H1 (cell line): ENCODE results near the gene RRP1B. TPM values are rescaled to one million over a fixed set of nuclear protein-coding genes. Genes with fewer than 3 reads are reported as not detected.

Experiments used
- CTCF ChIA-PET: fragments of 300-600 bp; sonication (Branson Sonifier 250); formaldehyde crosslinking; loops from one replicate; lab custom pipeline; 2021; ENCODE audit not compliant: partially characterized antibody; lab: Charles Lee
- POLR2A ChIA-PET: fragments of 300-600 bp; sonication (Branson Sonifier 250); formaldehyde crosslinking; loops from one replicate; lab custom pipeline; 2021; ENCODE audit warnings: inconsistent platforms; ENCODE audit not compliant: partially characterized antibody; lab: Charles Lee
- DNase-seq, 2 experiments: peaks; one replicate each; pipeline versions ENCODE4 v3.0.0 to v3.0.0-alpha.2; 2010 to 2022; ENCODE audit warnings: low spot score in 2 of 2, low read depth in 1 of 2, mixed read lengths in 1 of 2
- FAIRE-seq: peaks from 2 replicates; lab custom pipeline; 2011; peaks lifted over from hg19 to GRCh38; lab: Jason Lieb, UNC
- H2AFZ ChIP-seq: 2 replicates; pipeline ENCODE4 v1.8.1; 2012; ENCODE audit warnings: low read length, inconsistent platforms
- H2AK5ac ChIP-seq: 2 replicates; pipeline ENCODE4 v1.6.1; 2013; ENCODE audit warnings: low read depth, low read length
- H2BK120ac ChIP-seq: replicated peaks from 2 replicates; pipeline ENCODE3; 2013; ENCODE audit warnings: low read depth, low read length, inconsistent platforms
- H2BK12ac ChIP-seq: 2 replicates; pipeline ENCODE4 v1.6.1; 2013; ENCODE audit warnings: low read depth, low read length
- H2BK15ac ChIP-seq: 2 replicates; pipeline ENCODE4 v1.6.1; 2013; ENCODE audit warnings: low read length
- H2BK20ac ChIP-seq: 2 replicates; pipeline ENCODE4 v1.6.1; 2013; ENCODE audit warnings: low read length
- H2BK5ac ChIP-seq: 2 replicates; pipeline ENCODE4 v1.6.1; 2013; ENCODE audit warnings: low read depth, low read length
- H3K14ac ChIP-seq: 2 replicates; pipeline ENCODE4 v1.6.1; 2013; ENCODE audit warnings: inconsistent platforms; ENCODE audit not compliant: insufficient read length
- H3K18ac ChIP-seq: 2 replicates; pipeline ENCODE4 v1.6.1; 2013; ENCODE audit warnings: low read length; ENCODE audit errors: extremely low read depth
- H3K23ac ChIP-seq: 2 replicates; pipeline ENCODE4 v1.6.1; 2013; ENCODE audit warnings: inconsistent platforms; ENCODE audit not compliant: insufficient read length
- H3K23me2 ChIP-seq: 2 replicates; pipeline ENCODE4 v1.6.1; 2013; ENCODE audit warnings: low read depth, low read length
- H3K27ac ChIP-seq: 2 replicates; pipeline ENCODE4 v1.6.1; 2011; ENCODE audit warnings: low read depth, low read length, inconsistent platforms
- H3K27me3 ChIP-seq, 4 experiments: replicated peaks in 1 of 4; 1 replicate in 1 of 4; 2 replicates in 3 of 4; pipeline versions ENCODE4 v1.6.1 to v1.8.1; 2011 to 2013; ENCODE audit warnings: low read length in 3 of 4, mild to moderate bottlenecking in 3 of 4, inconsistent platforms in 2 of 4, mixed read lengths in 2 of 4, moderate library complexity in 1 of 4; ENCODE audit not compliant: control insufficient read depth in 3 of 4, insufficient read depth in 3 of 4; ENCODE audit errors: extremely low read depth in 1 of 4
- H3K36me3 ChIP-seq, 4 experiments: 2 replicates each; pipeline versions ENCODE4 v1.6.1 to v1.8.1; 2011 to 2013; ENCODE audit warnings: mild to moderate bottlenecking in 4 of 4, low read length in 3 of 4, moderate library complexity in 2 of 4, control low read depth in 1 of 4, inconsistent platforms in 1 of 4; ENCODE audit not compliant: insufficient read depth in 4 of 4, control insufficient read depth in 2 of 4
- H3K4ac ChIP-seq: replicated peaks from 2 replicates; pipeline ENCODE3; 2013; ENCODE audit warnings: low read length, low read depth, mixed read lengths, inconsistent platforms; ENCODE audit not compliant: insufficient read length
- H3K4me1 ChIP-seq, 4 experiments: replicated peaks in 1 of 4; 1 replicate in 1 of 4; 2 replicates in 3 of 4; pipeline versions ENCODE4 v1.6.1 to v1.8.1; 2011 to 2013; ENCODE audit warnings: low read length in 3 of 4, inconsistent platforms in 2 of 4, mixed read lengths in 1 of 4; ENCODE audit not compliant: insufficient read depth in 4 of 4, control insufficient read depth in 3 of 4
- H3K4me2 ChIP-seq, 2 experiments: 2 replicates each; pipeline versions ENCODE4 v1.6.1 to v1.8.1; 2011 to 2013; ENCODE audit warnings: low read depth in 2 of 2, low read length in 2 of 2, control low read depth in 1 of 2, inconsistent platforms in 1 of 2, mild to moderate bottlenecking in 1 of 2; ENCODE audit not compliant: insufficient read depth in 1 of 2
- H3K4me3 ChIP-seq, 4 experiments: fragments of 200-600, 300-600 bp in 1 of 4; sonication (generic), shearing (Covaris generic), sonication (Bioruptor Twin) in 1 of 4; 2 replicates each; pipeline versions ENCODE4 v1.5.1 to v1.8.1; 2011 to 2016; ENCODE audit warnings: low read length in 4 of 4, low read depth in 3 of 4, control low read depth in 2 of 4, inconsistent platforms in 2 of 4, mild to moderate bottlenecking in 2 of 4, mixed read lengths in 1 of 4, moderate library complexity in 1 of 4; ENCODE audit not compliant: insufficient read depth in 2 of 4; ENCODE audit errors: extremely low read depth in 1 of 4
- H3K56ac ChIP-seq: replicated peaks from 2 replicates; pipeline ENCODE3; 2013; ENCODE audit warnings: low read depth, mild to moderate bottlenecking, mixed read lengths, low read length, inconsistent platforms; ENCODE audit not compliant: insufficient read length
- H3K79me1 ChIP-seq: 2 replicates; pipeline ENCODE4 v1.6.1; 2013; ENCODE audit warnings: low read depth, low read length, control low read depth
- H3K79me2 ChIP-seq, 2 experiments: 2 replicates each; pipeline versions ENCODE4 v1.6.1 to v1.8.1; 2012 to 2013; ENCODE audit warnings: low read length in 2 of 2, mild to moderate bottlenecking in 2 of 2, inconsistent platforms in 1 of 2; ENCODE audit not compliant: insufficient read depth in 2 of 2, control insufficient read depth in 1 of 2
- H3K9ac ChIP-seq, 4 experiments: replicated peaks in 1 of 4; 1 replicate in 1 of 4; 2 replicates in 3 of 4; pipeline versions ENCODE4 v1.6.1 to v1.8.1; 2011 to 2013; ENCODE audit warnings: low read depth in 3 of 4, low read length in 3 of 4, control low read depth in 2 of 4, mild to moderate bottlenecking in 2 of 4, moderate library complexity in 2 of 4, inconsistent platforms in 1 of 4; ENCODE audit errors: extremely low read depth in 1 of 4
- H3K9me3 ChIP-seq, 2 experiments: 2 replicates each; pipeline versions ENCODE4 v1.6.1 to v1.8.1; 2012 to 2013; ENCODE audit warnings: mild to moderate bottlenecking in 2 of 2, moderate library complexity in 2 of 2, control low read depth in 1 of 2, inconsistent platforms in 1 of 2, low read depth in 1 of 2, low read length in 1 of 2, mixed read lengths in 1 of 2; ENCODE audit not compliant: insufficient read depth in 2 of 2
- H4K20me1 ChIP-seq, 2 experiments: replicated peaks in 1 of 2; 2 replicates each; pipeline versions ENCODE3 to v1.8.1; 2011 to 2013; ENCODE audit warnings: inconsistent platforms in 2 of 2, low read length in 2 of 2, mild to moderate bottlenecking in 1 of 2; ENCODE audit not compliant: insufficient read depth in 2 of 2, control insufficient read depth in 1 of 2
- H4K5ac ChIP-seq: 2 replicates; pipeline ENCODE4 v1.6.1; 2013; ENCODE audit warnings: low read length, low read depth, mixed read lengths, inconsistent platforms; ENCODE audit not compliant: insufficient read length
- H4K8ac ChIP-seq: 2 replicates; pipeline ENCODE4 v1.8.0; 2013; ENCODE audit warnings: mild to moderate bottlenecking, moderate library complexity, low read length, inconsistent platforms; ENCODE audit not compliant: insufficient read depth; ENCODE audit errors: extremely low read depth
- H4K91ac ChIP-seq: replicated peaks from 2 replicates; pipeline ENCODE3; 2013; ENCODE audit warnings: low read length, mixed read lengths, inconsistent platforms; ENCODE audit not compliant: insufficient read length
- CHD1 ChIP-seq: IDR thresholded peaks from 2 replicates; pipeline ENCODE4 v1.6.1; 2012; ENCODE audit warnings: low read depth, low read length, improper control_type of control experiment
- CHD2 ChIP-seq: IDR thresholded peaks from 2 replicates; pipeline ENCODE4 v1.6.1; 2012; ENCODE audit warnings: low read length, improper control_type of control experiment
- EZH2 ChIP-seq: fragments of 200-600 bp; sonication (generic); IDR thresholded peaks from 2 replicates; pipeline ENCODE4 v1.7.1; 2012; ENCODE audit warnings: low read depth, mild to moderate bottlenecking, moderate library complexity, low read length, inconsistent platforms; ENCODE audit not compliant: severe bottlenecking
- GABPA ChIP-seq: IDR thresholded peaks from 2 replicates; pipeline ENCODE4 v1.6.1; 2011; ENCODE audit warnings: mild to moderate bottlenecking, low read length, moderate library complexity, borderline replicate concordance; ENCODE audit not compliant: insufficient read depth
- JUND ChIP-seq: IDR thresholded peaks from 2 replicates; pipeline ENCODE4 v1.6.1; 2011; ENCODE audit warnings: mild to moderate bottlenecking, improper control_type of control experiment, low read length
- SP4 ChIP-seq: IDR thresholded peaks from 2 replicates; pipeline ENCODE4 v1.6.1; 2012; ENCODE audit warnings: low read length, inconsistent platforms
- WGBS, 2 experiments: shearing (Covaris generic) in 1 of 2; methylation state at CpG; one replicate each; pipeline versions ENCODE4 v1.1.6 to v1.1.7; 2013 to 2015; ENCODE audit warnings: low lambda C conversion rate in 2 of 2, mixed read lengths in 2 of 2, inconsistent platforms in 1 of 2, low coverage in 1 of 2, missing lambda C conversion rate in 1 of 2; ENCODE audit not compliant: insufficient replicate concordance in 2 of 2, insufficient coverage in 1 of 2, insufficient read length in 1 of 2; ENCODE audit errors: extremely low coverage in 1 of 2, missing lambda C conversion rate in 1 of 2; 5-methylcytosine and 5-hydroxymethylcytosine counted together
- polyA plus RNA-seq, 7 experiments: library from polyadenylated mRNA; depleted of rRNA in 3 of 7; stranded (reverse) in 5 of 7; unstranded in 2 of 7; fragments of >200 nt in 5 of 7; fragments of 200-250 nt in 2 of 7; gene quantifications; 1 replicate in 5 of 7; 2 replicates in 1 of 7; 4 replicates in 1 of 7; pipeline versions ENCODE4 v1.2.1 to v1.2.3, GENCODE V29; 2011 to 2013; ENCODE audit warnings: missing spikeins in 2 of 7, mixed read lengths in 2 of 7
- total RNA-seq: library from RNA; stranded (reverse); fragmentation: NEBNext Ultra II Directional; extraction: Animal tissue kit (Norgen Biotek cat#: 25700); gene quantifications from 2 replicates; pipeline ENCODE4 v1.2.1, GENCODE V29; 2021
- TF ChIP-seq, protein P1 (sequence below): IDR thresholded peaks from 2 replicates; pipeline ENCODE4 v1.6.1; 2011; ENCODE audit warnings: low read depth, mild to moderate bottlenecking, low read length; ENCODE audit not compliant: insufficient read depth
- TF ChIP-seq, protein P2 (sequence below), 3 experiments: IDR thresholded peaks; 1 replicate in 2 of 3; 2 replicates in 1 of 3; pipeline versions ENCODE4 v1.5.1 to v1.6.1; 2011; ENCODE audit warnings: low read length in 3 of 3, mild to moderate bottlenecking in 3 of 3, inconsistent platforms in 2 of 3, low read depth in 1 of 3, moderate library complexity in 1 of 3; ENCODE audit not compliant: insufficient read depth in 1 of 3; ENCODE audit errors: control extremely low read depth in 1 of 3

RRP1B gene
- total and polyA plus RNA-seq, 2 of the 8 experiments (the other 6 are each of a cell fraction or from before 2014, with no cell fraction given): 25.8 to 97.3 TPM

DNA sequence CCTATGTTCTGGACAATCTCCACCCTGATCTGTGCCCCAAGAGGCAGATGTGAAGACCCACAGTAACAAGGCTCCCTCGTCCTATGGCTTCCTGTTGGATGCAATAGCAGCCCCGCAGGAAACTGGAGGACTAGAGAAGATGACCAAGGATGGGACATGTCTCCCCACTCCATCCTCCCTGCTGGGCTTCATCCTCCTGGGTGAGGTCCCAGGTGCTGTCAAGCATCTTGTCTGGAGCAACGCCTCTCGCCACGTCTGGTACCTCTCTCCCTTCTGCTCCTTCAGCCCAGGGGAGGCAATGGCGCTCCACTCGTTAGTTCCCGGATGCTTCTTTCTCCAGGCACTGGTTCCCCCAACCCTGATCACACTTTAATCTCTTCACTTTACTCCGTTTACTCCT is 11.2 kb upstream of the RRP1B start:
- 89% methylated on average over 9 of the region's 9 CpGs; no CpG with 5 or more reads in 1 of the 2 experiments for WGBS, 2 experiments
- Histone ChIP-seq H4K91ac (no peak overlapping the region), H4K5ac (no peak overlapping the region), H3K36me3 (no peaks in the 10 kb centered on the region), H4K8ac (no peak overlapping the region), H3K4me3 (no peak overlapping the region), H3K56ac (no peak overlapping the region), H3K4me1 (no peaks in the 10 kb centered on the region), H3K27ac (no peak overlapping the region), H2BK20ac (no peak overlapping the region), H3K79me1 (no peaks in the 10 kb centered on the region), H3K14ac (no peak overlapping the region), H3K23me2 (no peaks in the 10 kb centered on the region; the same call in 1 of the 2 replicates), H3K79me2 (no peaks in the 10 kb centered on the region), H3K9me3 (no peaks in the 10 kb centered on the region), H2BK5ac (no peak overlapping the region), H3K18ac (no peak overlapping the region), H2BK120ac (no peak overlapping the region), H3K4me2 (no peak overlapping the region), H2BK12ac (no peak overlapping the region), H4K20me1 (no peaks in the 10 kb centered on the region), H3K9ac (no peak overlapping the region), H3K27me3 (no peaks in the 10 kb centered on the region), H2AFZ (no peak overlapping the region), H3K4ac (no peak overlapping the region), H3K23ac (no peak overlapping the region), H2AK5ac (no peak overlapping the region), H2BK15ac (no peak overlapping the region)
- DNase-seq: no peak
- FAIRE-seq: no peak
- CTCF ChIA-PET: interaction anchor here (1.1 to 5.1 kb wide), 3 partner anchors 36 to 327 kb away, joined by 3 to 47 read pairs (median 3); no protein-coding TSS in a partner anchor
- POLR2A ChIA-PET: interaction anchor here (0.9 kb wide), 1 partner anchor 11 kb away, joined by 3 read pairs; the partner anchor contains the start of genes HSF2BP and RRP1B
- no peak for TF ChIP-seq GABPA
- TF ChIP-seq EZH2: no peak
- TF ChIP-seq CHD2: no peak
- TF ChIP-seq JUND: no peak
- TF ChIP-seq, protein P1, sequence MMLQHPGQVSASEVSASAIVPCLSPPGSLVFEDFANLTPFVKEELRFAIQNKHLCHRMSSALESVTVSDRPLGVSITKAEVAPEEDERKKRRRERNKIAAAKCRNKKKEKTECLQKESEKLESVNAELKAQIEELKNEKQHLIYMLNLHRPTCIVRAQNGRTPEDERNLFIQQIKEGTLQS: no peak
- TF ChIP-seq, protein P2, sequence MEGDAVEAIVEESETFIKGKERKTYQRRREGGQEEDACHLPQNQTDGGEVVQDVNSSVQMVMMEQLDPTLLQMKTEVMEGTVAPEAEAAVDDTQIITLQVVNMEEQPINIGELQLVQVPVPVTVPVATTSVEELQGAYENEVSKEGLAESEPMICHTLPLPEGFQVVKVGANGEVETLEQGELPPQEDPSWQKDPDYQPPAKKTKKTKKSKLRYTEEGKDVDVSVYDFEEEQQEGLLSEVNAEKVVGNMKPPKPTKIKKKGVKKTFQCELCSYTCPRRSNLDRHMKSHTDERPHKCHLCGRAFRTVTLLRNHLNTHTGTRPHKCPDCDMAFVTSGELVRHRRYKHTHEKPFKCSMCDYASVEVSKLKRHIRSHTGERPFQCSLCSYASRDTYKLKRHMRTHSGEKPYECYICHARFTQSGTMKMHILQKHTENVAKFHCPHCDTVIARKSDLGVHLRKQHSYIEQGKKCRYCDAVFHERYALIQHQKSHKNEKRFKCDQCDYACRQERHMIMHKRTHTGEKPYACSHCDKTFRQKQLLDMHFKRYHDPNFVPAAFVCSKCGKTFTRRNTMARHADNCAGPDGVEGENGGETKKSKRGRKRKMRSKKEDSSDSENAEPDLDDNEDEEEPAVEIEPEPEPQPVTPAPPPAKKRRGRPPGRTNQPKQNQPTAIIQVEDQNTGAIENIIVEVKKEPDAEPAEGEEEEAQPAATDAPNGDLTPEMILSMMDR (IDR thresholded peaks at IDR 0.05; ENCODE audit: control extremely low read depth in 1 of 3, insufficient read depth in 1 of 3, low read depth in 1 of 3, low read length in 3 of 3): no peak
- no peak for TF ChIP-seq CHD1
- TF ChIP-seq SP4: no peak
